Prostate gland (tissue), 2 donors: ENCODE results near the gene SEZ6L.

Source experiments
- CTCF ChIP-seq, 4 experiments: fragments of 200-600 bp in 2 of 4; fragments of 450-650 bp in 2 of 4; sonication (generic) in 2 of 4; IDR thresholded peaks; 1 replicate in 3 of 4; 2 replicates in 1 of 4; pipeline ENCODE4 v1.5.1; 2016 to 2019; ENCODE audit warnings: antibody characterized with exemption in 4 of 4, mild to moderate bottlenecking in 2 of 4, moderate library complexity in 2 of 4
- POLR2A ChIP-seq: fragments of 450-650 bp; IDR thresholded peaks from one replicate; pipeline ENCODE4 v1.6.1; 2016; ENCODE audit warnings: antibody characterized with exemption, mild to moderate bottlenecking

- TF ChIP-seq POLR2A (no peak), CTCF (IDR thresholded peaks at IDR 0.05) (no peak)
Measured at GRCh38 chr22:26202280-26202924, 33.1 kb downstream of the SEZ6L start.
